Stimulated activated naive CD4-positive, alpha-beta T cell treated with Interleukin-2 at 50 U/mL for 16 hours (primary cell): ENCODE results near the gene GPR25.

ENCODE experiments used
- DNase-seq: peaks from one replicate; lab custom pipeline; 2025; lab: John Stamatoyannopoulos, UW

GPR25 gene

DNA sequence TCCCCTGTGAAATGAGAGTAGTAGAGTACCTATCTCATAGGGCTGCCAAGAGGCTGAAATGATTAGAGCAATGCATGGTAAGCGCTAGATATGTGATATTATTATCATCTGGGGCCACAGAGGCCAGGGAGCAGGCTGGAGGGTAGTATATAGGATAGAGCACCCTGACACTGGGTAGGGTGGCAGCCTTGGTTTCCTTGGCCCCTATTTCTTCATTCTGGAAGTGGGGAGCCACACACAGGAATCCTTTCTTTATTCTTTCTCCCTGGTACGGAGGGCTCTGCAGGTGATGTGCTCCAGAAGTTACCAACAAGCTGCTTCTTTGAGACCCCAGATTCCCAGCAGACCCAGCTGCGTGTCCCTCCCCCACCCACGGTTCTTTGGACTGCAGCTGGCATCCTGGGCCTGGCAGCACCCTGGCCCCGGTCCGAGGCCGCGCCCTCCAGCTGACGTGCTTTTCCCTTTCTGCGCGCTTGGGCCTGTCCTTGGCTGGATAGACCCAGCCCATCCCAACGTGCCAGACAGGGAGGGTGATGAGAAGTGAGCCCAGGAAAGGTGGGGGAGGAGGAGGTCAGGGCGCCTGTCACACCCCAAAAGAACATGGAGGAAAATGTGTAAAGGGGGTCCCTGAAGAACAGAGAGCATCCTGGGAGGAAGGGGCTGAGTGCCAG is 40.1 kb downstream of the GPR25 start:
- DNase-seq = no peak

DNA sequence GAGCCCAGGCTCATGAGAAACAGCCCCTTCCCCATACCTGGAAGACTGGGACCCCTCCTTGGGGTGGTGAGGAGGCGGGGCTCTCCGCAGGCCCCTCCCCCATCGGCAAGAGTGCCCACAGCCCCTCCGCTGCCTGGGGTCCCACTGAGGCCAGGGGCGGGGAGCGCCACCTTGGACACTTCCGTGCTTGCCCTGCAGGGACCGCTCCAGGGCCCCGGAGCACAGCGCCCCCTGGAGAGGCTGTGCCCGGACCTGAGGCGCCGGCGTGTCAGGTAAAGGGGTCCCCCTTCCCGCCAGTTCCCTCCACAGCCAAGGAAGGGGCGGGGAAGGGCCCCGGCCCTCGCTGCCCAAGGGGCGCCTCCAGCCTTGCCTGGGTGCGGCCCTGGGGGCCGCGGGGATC is 43.4 kb downstream of the GPR25 start:
- DNase-seq = no peak

DNA sequence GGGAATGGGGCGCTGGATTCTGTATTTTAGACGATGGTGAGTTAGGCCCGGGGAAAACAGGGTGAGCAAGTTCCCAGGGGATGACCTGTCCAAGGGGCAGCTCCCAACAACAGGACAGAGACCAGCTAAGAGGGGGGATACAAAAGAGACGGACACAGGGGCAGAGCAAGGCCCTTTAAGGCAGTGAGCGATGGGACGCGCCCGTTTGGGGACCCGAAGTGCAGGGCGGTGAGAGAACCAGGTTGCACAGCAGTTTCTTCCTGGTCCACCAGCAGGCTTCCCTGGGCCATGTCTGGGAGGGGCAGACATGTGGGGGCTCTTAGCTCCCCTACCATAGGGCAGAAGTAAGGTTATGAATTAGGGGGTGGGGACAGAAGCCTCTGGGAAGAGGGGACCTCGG is 43.9 kb downstream of the GPR25 start:
- no peak for DNase-seq

DNA sequence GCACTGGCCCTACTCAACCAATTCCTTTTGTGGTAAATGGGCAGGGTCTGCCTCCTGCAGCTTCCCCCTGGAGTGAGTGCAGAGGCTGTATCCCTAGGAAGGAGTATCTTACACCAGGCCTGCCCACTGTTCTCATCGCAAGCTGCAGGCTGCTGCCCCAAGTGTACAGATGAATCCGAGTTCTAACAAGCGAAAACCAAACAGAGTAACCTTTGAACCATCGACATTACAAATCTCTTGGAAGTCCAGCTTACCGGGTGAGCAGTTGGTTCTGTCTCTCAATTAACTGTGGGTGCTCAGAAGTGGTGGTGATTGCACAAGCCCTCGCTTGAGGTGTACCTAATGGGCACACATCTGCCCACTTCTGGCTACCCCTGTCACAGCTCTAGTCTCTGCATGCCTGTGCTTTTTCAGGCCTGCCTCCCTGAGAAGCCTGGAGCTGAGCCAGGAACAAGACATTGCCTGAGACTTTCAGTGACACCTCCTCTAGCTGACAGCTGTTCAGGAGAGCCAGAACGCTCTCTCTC is 44.6 kb downstream of the GPR25 start:
- DNase-seq = no peak

DNA sequence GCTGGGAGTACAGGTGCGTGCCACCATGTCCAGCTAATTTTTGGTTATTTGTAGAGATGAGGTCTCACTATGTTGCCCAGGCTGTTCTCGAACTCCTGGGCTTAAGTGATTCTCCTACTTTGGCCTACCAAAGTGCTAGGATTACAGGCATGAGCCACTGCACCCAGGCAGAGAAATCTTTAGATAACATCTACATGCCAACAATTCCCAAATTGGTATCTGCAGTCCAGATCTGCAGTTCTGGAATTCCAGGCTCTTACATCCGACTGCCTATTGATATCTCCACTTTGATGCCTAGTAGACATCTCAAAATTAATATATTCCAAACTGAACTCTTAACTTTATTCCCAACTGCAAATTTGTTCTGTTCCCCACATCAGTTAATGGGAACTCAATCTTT is 45.2 kb downstream of the GPR25 start:
- no peak for DNase-seq

DNA sequence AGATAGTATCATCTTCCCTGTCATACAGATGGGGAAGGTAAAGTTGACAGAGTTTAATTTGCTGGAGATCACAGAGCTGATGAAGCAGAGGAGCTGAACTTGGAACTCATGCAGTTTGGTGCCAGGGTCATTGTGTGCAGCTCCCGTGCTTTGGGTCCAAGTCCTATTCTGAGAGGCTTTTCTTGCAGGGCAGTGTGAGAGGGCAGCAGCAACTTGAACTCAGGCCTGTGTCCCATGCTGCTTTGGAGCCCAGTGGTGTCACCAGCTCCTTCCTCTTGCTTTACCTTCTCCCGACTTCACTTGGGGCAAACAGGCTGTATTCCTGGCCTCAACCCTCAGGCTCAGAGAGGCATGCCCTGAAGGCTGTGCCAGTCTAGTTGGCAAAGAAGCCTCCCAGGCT is 46.6 kb downstream of the GPR25 start:
- DNase-seq = no peak

DNA sequence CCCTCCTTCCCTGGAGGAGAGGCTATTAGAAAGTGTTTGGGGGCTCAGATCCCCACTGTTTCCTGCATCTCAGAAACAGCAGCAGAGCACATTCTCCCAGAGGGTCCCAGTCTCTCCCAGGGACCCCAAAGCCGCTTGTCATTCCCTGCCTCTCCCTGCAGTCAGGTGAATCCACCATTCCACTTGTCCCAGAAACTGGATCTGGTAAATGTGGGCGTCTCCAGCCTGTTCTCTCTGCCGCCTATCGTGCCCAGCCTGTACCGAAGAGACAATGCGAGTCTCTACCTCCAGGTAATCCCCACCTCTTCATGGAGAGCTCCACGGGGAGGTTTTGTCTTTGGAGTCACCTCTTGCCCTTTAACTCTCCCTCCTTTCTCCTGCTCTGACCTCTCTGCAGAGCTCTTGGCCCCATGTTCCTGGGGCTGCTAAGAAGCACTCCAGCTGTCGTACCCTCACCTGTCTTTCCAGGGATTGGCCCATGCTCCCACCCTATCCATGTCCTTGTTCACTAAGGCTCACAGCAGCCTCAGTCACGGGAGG is 48.9 kb downstream of the GPR25 start:
- no peak for DNase-seq

DNA sequence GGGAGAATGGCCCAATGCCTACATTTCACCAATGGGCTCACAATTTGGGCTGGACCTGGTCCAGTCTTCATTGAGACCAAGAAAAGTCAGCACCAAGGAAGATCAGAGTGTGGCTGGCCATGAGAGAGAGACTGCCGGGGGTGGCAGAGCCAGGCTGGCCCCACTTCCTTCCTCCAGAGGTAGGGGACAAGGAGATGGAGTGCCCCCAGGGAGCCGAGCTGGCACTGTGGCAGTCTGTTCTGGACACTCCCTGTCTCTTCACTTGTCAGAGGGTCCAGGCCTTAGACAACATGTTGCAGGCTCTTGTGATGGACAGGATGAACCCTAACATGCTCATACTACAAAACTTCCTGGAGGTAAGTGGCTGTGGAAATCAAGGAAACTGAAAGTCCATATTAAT is 49.6 kb downstream of the GPR25 start:
- no peak for DNase-seq

DNA sequence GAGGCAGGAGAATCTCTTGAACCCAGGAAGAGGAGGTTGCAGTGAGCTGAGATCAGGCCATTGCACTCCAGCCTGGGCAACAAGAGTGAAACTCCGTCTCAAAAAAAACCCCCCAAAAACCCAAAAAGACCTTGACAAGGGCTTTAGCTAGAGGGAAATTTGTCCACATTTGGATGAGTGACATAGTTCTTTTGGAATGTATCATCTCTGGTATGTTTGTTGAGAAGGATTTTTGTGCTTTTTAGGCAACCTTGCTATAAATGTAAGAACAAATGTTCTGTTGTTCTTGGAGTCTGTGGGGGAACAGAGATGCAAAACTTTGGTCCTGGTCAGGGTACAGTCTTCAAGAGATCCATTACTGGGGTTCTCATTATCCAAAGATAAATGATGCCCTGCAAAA is 50.8 kb downstream of the GPR25 start:
- no peak for DNase-seq
